ENCODE data around the gene PUM1. TPM values are rescaled to one million over a fixed set of nuclear protein-coding genes. Genes with fewer than 3 reads are reported as not detected.

Gene PUM1
- total RNA-seq, 1 donor from 2014 or later, result 42.4 TPM

GRCh38 chr1:30896905-30897304 lies 168.6 kb downstream of the PUM1 start:
- TF ChIP-seq CTCF (conservative IDR thresholded peaks at IDR 0.05; ENCODE audit: low read depth, low read length), result no peak
- no peak overlapping the region for H3K4me3 ChIP-seq (ENCODE audit: low read depth, low read length)
- DNase-seq (ENCODE audit: low read depth), result no peak

- no peak overlapping the region for H3K4me3 ChIP-seq (ENCODE audit: low read depth, low read length)
- no peak for DNase-seq (ENCODE audit: low read depth)
- no peak for TF ChIP-seq CTCF (conservative IDR thresholded peaks at IDR 0.05; ENCODE audit: low read depth, low read length)
Observed at GRCh38 chr1:30895944-30896660, 169.4 kb downstream of the PUM1 start.

- no peak for TF ChIP-seq CTCF (conservative IDR thresholded peaks at IDR 0.05; ENCODE audit: low read depth, low read length)
- DNase-seq (ENCODE audit: low read depth), result no peak
- no peak overlapping the region for H3K4me3 ChIP-seq (ENCODE audit: low read depth, low read length)
Observed at GRCh38 chr1:30895382-30895943, 170.1 kb downstream of the PUM1 start.

GRCh38 chr1:30894508-30894973 lies 171.0 kb downstream of the PUM1 start:
- no peak for DNase-seq (ENCODE audit: low read depth)

GRCh38 chr1:30893776-30894507 lies 171.6 kb downstream of the PUM1 start:
- no peak for TF ChIP-seq CTCF (conservative IDR thresholded peaks at IDR 0.05; ENCODE audit: low read depth, low read length)
- no peak for DNase-seq (ENCODE audit: low read depth)
- no peak overlapping the region for H3K4me3 ChIP-seq (ENCODE audit: low read depth, low read length)

More at GRCh38 chr1:30894508-30894973, 171.0 kb downstream of the PUM1 start:
- no peak overlapping the region for H3K4me3 ChIP-seq (ENCODE audit: low read depth, low read length)
- no peak for TF ChIP-seq CTCF (conservative IDR thresholded peaks at IDR 0.05; ENCODE audit: low read depth, low read length)

GRCh38 chr1:30892671-30893073 lies 172.8 kb downstream of the PUM1 start:
- TF ChIP-seq CTCF (conservative IDR thresholded peaks at IDR 0.05; ENCODE audit: low read depth, low read length), result no peak
- H3K4me3 ChIP-seq (ENCODE audit: low read depth, low read length), result no peak overlapping the region
- no peak for DNase-seq (ENCODE audit: low read depth)
